ENCODE results near the gene CPD.

GRCh38 chr17:30396612-30397011, 17.9 kb downstream of the CPD start:
- TF ChIP-seq POLR2A (IDR thresholded peaks at IDR 0.05) (no peak), CTCF (IDR thresholded peaks at IDR 0.05) (no peak)
